Stimulated activated naive CD8-positive, alpha-beta T cell treated with anti-CD3 and anti-CD28 coated beads, Interleukin-15, Interleukin-2, amounts not matched to agents 100 ng/mL and 50 ng/mL, for 24 hours (primary cell): ENCODE measurements around the gene SPATA20.

ENCODE experiments used
- H3K27ac Mint-ChIP-seq: one replicate; pipeline ENCODE4 v1.8.0; 2021; ENCODE audit warnings: mild to moderate bottlenecking, mixed read lengths
- H3K27me3 Mint-ChIP-seq: one replicate; pipeline ENCODE4 v1.8.0; 2021; ENCODE audit warnings: mixed read lengths
- H3K36me3 Mint-ChIP-seq: one replicate; pipeline ENCODE4 v1.8.0; 2021; ENCODE audit warnings: low read depth, mixed read lengths
- H3K4me1 Mint-ChIP-seq: one replicate; pipeline ENCODE4 v1.8.0; 2021; ENCODE audit warnings: low read depth, mixed read lengths
- H3K4me3 Mint-ChIP-seq: one replicate; pipeline ENCODE4 v1.8.0; 2021; ENCODE audit warnings: mild to moderate bottlenecking, mixed read lengths
- H3K9me3 Mint-ChIP-seq: one replicate; pipeline ENCODE4 v1.8.0; 2021; ENCODE audit warnings: mixed read lengths

The SPATA20 gene

DNA sequence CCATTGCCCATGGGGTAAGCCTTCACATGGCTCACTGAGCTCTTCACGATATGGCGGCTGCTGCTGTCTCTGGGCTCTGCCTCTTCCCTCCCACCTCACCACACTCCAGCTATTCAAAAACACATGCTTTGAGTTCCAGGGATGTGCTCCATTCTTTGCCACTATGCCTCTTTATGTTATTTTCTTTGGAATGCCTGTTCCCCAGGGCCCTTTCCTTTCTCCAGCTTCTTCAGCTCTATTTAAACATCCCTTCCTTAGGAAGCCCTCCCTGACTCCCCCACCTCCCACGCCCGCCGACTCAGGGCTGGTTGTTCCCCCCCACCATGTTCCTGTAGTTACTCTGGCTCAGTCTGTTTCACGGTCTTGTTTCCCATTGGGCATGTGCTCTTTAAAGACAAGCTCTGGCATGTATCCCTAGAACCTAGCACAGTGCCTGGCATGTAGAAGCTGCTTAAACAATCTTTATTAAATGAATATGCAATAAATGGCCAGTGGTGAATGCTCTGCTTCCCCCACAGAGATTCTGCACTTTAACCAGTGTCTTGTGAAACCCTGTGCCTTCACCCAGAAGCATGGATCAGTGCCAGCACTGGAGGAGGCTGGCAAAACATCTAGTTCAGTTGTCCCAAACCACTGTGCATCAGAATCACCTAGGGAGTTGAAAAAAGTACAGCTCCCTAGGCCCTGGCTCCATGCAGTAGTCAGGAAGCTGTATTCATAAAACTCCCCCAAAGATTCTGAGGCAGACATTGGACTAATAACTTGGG lies 31.9 kb upstream of the SPATA20 start:
- H3K4me1 Mint-ChIP-seq, result peaks cover 21% of the 10 kb centered on the region
- no peaks in the 10 kb centered on the region for H3K27me3 Mint-ChIP-seq
- H3K4me3 Mint-ChIP-seq, result no peak overlapping the region
- H3K9me3 Mint-ChIP-seq, result no peaks in the 10 kb centered on the region
- H3K36me3 Mint-ChIP-seq, result no peaks in the 10 kb centered on the region
- no peak overlapping the region for H3K27ac Mint-ChIP-seq

GRCh38 chr17:50517011-50517410 lies 30.0 kb upstream of the SPATA20 start:
- Mint-ChIP-seq H3K36me3 (no peaks in the 10 kb centered on the region), H3K27ac (no peak overlapping the region)

GRCh38 chr17:50517504-50518383 lies 29.2 kb upstream of the SPATA20 start:
- H3K4me3 Mint-ChIP-seq, result no peak overlapping the region
- H3K27ac Mint-ChIP-seq, result no peak overlapping the region
- no peaks in the 10 kb centered on the region for H3K36me3 Mint-ChIP-seq
- no peaks in the 10 kb centered on the region for H3K27me3 Mint-ChIP-seq
- H3K4me1 Mint-ChIP-seq, result no peaks in the 10 kb centered on the region
- H3K9me3 Mint-ChIP-seq, result no peaks in the 10 kb centered on the region

More at GRCh38 chr17:50517011-50517410, 30.0 kb upstream of the SPATA20 start:
- Mint-ChIP-seq H3K4me1 (peaks cover 5% of the 10 kb centered on the region), H3K4me3 (no peak overlapping the region), H3K9me3 (no peaks in the 10 kb centered on the region), H3K27me3 (no peaks in the 10 kb centered on the region)

DNA sequence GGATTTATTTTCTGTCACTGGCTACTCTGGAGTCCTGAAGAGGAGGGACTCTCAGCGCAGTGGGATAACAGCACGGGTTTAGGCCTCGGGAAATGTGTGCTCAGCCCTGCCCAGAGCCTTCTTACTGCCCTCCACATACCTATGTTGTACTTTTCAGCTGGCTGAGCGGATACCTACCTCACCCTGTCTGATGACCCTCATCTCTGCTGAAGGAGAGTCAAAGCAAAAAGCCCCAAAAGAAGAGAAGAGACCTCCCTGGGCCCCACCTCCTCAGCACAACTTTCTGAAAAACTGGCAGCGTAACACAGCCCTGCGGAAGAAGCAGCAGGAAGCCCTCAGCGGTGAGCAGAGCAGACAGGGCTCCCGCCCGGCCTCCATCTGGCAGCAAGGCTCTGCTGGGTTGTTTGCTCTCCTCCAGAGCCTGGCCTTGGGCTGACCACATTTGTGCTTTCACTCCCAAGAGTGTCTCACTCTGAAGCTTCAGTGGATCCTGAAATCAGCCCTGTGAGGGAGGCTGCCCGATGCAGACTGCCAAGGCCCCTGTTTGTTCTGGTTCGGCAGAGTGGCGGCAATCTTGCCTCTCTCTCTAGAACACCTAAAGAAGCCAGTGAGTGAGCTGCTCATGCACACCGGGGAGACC lies 28.5 kb upstream of the SPATA20 start:
- no peak overlapping the region for H3K4me3 Mint-ChIP-seq

DNA sequence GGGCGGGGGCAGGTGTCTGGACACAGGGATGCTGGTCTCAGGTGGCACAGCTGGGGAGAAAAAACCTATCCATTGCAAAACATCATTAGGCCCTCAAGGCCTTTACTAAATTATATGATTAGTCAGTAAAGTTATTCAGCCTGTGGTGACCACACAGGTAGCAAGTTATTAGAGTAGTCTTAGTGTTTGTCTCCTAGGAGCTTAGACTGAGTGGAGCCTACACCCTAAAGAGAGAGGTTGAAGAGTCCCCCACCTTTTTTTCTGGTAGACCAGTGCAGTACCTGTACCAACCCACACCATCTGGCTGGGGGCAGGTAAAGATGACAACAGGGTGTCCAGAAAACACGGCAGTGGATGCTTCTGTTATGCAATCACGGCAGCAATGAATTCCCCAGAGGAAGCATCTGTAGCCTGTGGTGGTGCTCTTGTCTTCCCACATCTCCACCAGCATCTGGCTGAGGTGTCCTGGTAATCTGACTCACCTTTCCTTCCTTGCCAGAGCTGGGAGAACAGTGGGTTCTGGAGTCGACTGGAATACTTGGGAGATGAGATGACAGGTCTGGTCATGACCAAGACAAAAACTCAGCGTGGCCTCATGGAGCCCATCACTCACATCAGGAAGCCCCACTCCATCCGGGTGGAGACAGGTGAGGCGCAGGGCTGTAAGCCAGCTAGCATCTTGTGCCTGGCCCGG lies 27.7 kb upstream of the SPATA20 start:
- Mint-ChIP-seq H3K27me3 (no peaks in the 10 kb centered on the region), H3K27ac (no peak overlapping the region), H3K9me3 (no peaks in the 10 kb centered on the region), H3K4me1 (no peaks in the 10 kb centered on the region), H3K4me3 (no peak overlapping the region), H3K36me3 (no peaks in the 10 kb centered on the region)

More for the DNA sequence above, 28.5 kb upstream of the SPATA20 start:
- H3K9me3 Mint-ChIP-seq, result no peaks in the 10 kb centered on the region
- no peak overlapping the region for H3K27ac Mint-ChIP-seq
- no peaks in the 10 kb centered on the region for H3K4me1 Mint-ChIP-seq
- H3K36me3 Mint-ChIP-seq, result no peaks in the 10 kb centered on the region
- H3K27me3 Mint-ChIP-seq, result no peaks in the 10 kb centered on the region

DNA sequence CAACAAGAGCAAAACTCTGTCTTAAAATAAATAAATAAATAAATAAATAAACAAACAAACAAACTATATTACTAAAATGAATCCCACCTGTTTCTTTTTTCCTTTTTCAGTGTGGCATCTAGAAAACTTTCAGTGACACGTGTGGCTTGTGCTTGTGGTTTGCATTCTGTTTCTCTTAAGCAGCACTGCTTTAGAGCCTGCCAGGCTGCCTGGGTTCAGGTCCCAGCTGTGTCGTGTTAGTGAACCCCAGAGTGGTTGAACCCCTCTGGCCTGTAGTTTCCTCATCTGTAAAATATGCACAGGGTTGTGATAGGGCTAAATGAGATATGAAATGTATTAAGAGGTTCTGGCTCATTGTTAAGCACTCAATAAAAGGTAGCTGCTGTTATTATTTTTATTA lies 26.5 kb upstream of the SPATA20 start:
- Mint-ChIP-seq H3K27ac (no peak overlapping the region), H3K36me3 (no peaks in the 10 kb centered on the region), H3K4me1 (no peaks in the 10 kb centered on the region), H3K27me3 (no peaks in the 10 kb centered on the region), H3K4me3 (no peak overlapping the region), H3K9me3 (no peaks in the 10 kb centered on the region)

DNA sequence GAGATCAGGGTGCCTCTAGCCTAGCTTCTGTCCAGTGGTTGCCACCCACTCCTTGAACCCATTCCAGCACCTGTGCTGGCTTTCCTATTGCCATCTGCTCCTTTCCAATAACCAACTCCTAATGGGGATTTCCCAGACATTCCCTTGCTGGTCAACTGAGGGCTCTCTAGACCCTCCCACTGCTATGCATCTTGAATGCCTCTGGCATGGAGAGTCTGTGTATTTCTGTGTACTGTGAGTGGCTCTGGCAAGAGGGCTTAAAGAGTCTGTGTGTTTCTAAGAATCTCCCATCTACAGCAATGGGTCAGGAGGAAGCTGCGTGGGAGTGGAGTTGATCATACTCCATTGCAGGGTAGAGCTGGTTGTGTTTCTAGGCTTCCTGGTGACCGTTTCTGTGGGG lies 25.5 kb upstream of the SPATA20 start:
- Mint-ChIP-seq H3K27ac (no peak overlapping the region), H3K27me3 (no peaks in the 10 kb centered on the region), H3K4me1 (no peaks in the 10 kb centered on the region), H3K4me3 (no peak overlapping the region), H3K9me3 (no peaks in the 10 kb centered on the region), H3K36me3 (no peaks in the 10 kb centered on the region)

DNA sequence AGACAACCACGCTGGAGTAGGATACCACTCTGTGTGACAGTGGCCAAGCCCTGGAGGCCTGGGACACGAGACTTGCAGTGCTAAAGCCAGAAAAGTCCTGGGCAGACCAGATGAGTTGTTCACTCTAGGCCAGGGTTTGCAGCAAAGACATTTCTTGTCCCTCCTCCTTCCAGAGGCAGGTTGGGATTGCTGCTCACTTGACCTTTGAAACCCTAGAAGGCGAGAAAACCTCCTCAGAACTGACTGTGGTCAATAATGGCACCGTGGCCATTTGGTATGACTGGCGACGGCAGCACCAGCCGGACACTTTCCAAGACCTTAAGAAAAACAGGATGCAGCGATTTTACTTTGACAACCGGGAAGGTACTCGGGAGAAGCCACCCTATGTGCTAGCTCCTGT lies 24.2 kb upstream of the SPATA20 start:
- Mint-ChIP-seq H3K27ac (no peak overlapping the region), H3K27me3 (no peaks in the 10 kb centered on the region), H3K9me3 (no peaks in the 10 kb centered on the region)

DNA sequence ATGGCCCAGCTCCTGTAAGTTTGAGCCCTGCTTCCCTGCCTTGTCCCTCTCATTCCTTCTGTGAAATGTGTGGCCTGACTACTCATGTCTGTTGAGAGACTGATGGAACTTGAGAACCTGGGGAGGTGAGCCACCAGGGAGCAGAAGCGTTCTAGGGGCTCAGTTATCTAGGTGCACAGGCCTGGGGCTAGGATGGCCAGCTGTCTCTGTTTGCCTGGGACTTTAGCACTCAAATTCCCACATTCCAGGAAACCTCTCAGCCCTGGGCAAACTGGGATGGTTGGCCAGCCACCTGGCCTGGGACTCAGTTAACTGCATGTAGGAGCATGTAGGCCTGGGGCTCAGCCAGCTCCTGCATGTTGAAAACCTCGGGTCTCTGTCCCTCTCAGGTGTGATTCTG lies 23.8 kb upstream of the SPATA20 start:
- H3K4me1 Mint-ChIP-seq, result no peaks in the 10 kb centered on the region
- no peaks in the 10 kb centered on the region for H3K36me3 Mint-ChIP-seq
- H3K27me3 Mint-ChIP-seq, result no peaks in the 10 kb centered on the region
- H3K9me3 Mint-ChIP-seq, result no peaks in the 10 kb centered on the region
- H3K4me3 Mint-ChIP-seq, result no peak overlapping the region
- H3K27ac Mint-ChIP-seq, result no peak overlapping the region

More for the DNA sequence above, 24.2 kb upstream of the SPATA20 start:
- no peaks in the 10 kb centered on the region for H3K4me1 Mint-ChIP-seq
- no peak overlapping the region for H3K4me3 Mint-ChIP-seq
- H3K36me3 Mint-ChIP-seq, result no peaks in the 10 kb centered on the region

GRCh38 chr17:50524838-50525237 lies 22.1 kb upstream of the SPATA20 start:
- no peak overlapping the region for H3K4me3 Mint-ChIP-seq
- H3K4me1 Mint-ChIP-seq, result no peaks in the 10 kb centered on the region
- H3K27ac Mint-ChIP-seq, result no peak overlapping the region
- peaks cover 9% of the 10 kb centered on the region for H3K27me3 Mint-ChIP-seq
- no peaks in the 10 kb centered on the region for H3K36me3 Mint-ChIP-seq
- no peaks in the 10 kb centered on the region for H3K9me3 Mint-ChIP-seq

GRCh38 chr17:50527155-50527762 lies 19.7 kb upstream of the SPATA20 start:
- Mint-ChIP-seq H3K4me3 (no peak overlapping the region), H3K27ac (no peak overlapping the region), H3K4me1 (no peaks in the 10 kb centered on the region), H3K36me3 (no peaks in the 10 kb centered on the region), H3K9me3 (no peaks in the 10 kb centered on the region), H3K27me3 (peaks cover 33% of the 10 kb centered on the region)

GRCh38 chr17:50527949-50528474 lies 19.0 kb upstream of the SPATA20 start:
- Mint-ChIP-seq H3K27ac (no peak overlapping the region), H3K9me3 (no peaks in the 10 kb centered on the region), H3K36me3 (no peaks in the 10 kb centered on the region), H3K4me3 (no peak overlapping the region), H3K4me1 (no peaks in the 10 kb centered on the region), H3K27me3 (peaks cover 38% of the 10 kb centered on the region)

- H3K27ac Mint-ChIP-seq, result no peak overlapping the region
- peaks cover 53% of the 10 kb centered on the region for H3K27me3 Mint-ChIP-seq
- peaks cover 15% of the 10 kb centered on the region for H3K4me1 Mint-ChIP-seq
- no peaks in the 10 kb centered on the region for H3K9me3 Mint-ChIP-seq
- no peaks in the 10 kb centered on the region for H3K36me3 Mint-ChIP-seq
- no peak overlapping the region for H3K4me3 Mint-ChIP-seq
Observed at GRCh38 chr17:50529849-50530248, 17.1 kb upstream of the SPATA20 start.

- Mint-ChIP-seq H3K4me3 (no peak overlapping the region), H3K9me3 (no peaks in the 10 kb centered on the region), H3K36me3 (no peaks in the 10 kb centered on the region), H3K27ac (no peak overlapping the region), H3K4me1 (peaks cover 15% of the 10 kb centered on the region), H3K27me3 (peaks cover 58% of the 10 kb centered on the region)
Observed at GRCh38 chr17:50531428-50532025, 15.4 kb upstream of the SPATA20 start.
